WERI-Rb-1 (cell line): ENCODE measurements around the gene RPL19.

Source experiments
- DNase-seq: peaks from one replicate; pipeline ENCODE4 v3.0.0-alpha.2; 2020
- H3K27ac ChIP-seq: fragments of 250-450 bp; sonication (Bioruptor Pico); 2 replicates; pipeline ENCODE4 v1.5.1; 2020; ENCODE audit warnings: mild to moderate bottlenecking, moderate library complexity
- H3K27me3 ChIP-seq: fragments of 250-450 bp; sonication (Bioruptor Pico); 2 replicates; pipeline ENCODE4 v1.5.1; 2021; ENCODE audit warnings: mild to moderate bottlenecking, low read depth, moderate library complexity; ENCODE audit not compliant: insufficient read depth, severe bottlenecking
- H3K36me3 ChIP-seq: fragments of 250-450 bp; sonication (Bioruptor Pico); 2 replicates; pipeline ENCODE4 v1.5.1; 2020; ENCODE audit warnings: mild to moderate bottlenecking, moderate library complexity
- H3K4me3 ChIP-seq: 2 replicates; pipeline ENCODE4 v1.5.1; 2011; ENCODE audit warnings: low read depth, mild to moderate bottlenecking, control low read depth, low read length
- H3K9me3 ChIP-seq: fragments of 250-450 bp; sonication (Bioruptor Pico); 2 replicates; pipeline ENCODE4 v1.5.1; 2021; ENCODE audit warnings: mild to moderate bottlenecking, moderate library complexity; ENCODE audit not compliant: severe bottlenecking
- CTCF ChIP-seq: IDR thresholded peaks from 2 replicates; pipeline ENCODE4 v1.5.1; 2011; ENCODE audit warnings: low read depth, mild to moderate bottlenecking, control low read depth, inconsistent platforms, low read length

The RPL19 gene

GRCh38 chr17:39219647-39220154 is 19.6 kb downstream of the RPL19 start:
- Histone ChIP-seq H3K36me3 (no peaks in the 10 kb centered on the region), H3K9me3 (no peaks in the 10 kb centered on the region), H3K4me3 (no peak overlapping the region), H3K27me3 (peaks cover 1% of the 10 kb centered on the region), H3K27ac (no peak overlapping the region)
- TF ChIP-seq CTCF: no peak
- DNase-seq: no peak

GRCh38 chr17:39221572-39221971 is 21.5 kb downstream of the RPL19 start:
- Histone ChIP-seq H3K27ac (no peak overlapping the region), H3K36me3 (no peaks in the 10 kb centered on the region), H3K27me3 (peaks cover 16% of the 10 kb centered on the region), H3K4me3 (no peak overlapping the region), H3K9me3 (no peaks in the 10 kb centered on the region)
- no peak for TF ChIP-seq CTCF
- no peak for DNase-seq

- H3K36me3 ChIP-seq: no peaks in the 10 kb centered on the region
- no peaks in the 10 kb centered on the region for H3K9me3 ChIP-seq
- H3K27me3 ChIP-seq: peaks cover 16% of the 10 kb centered on the region
- no peak for TF ChIP-seq CTCF
- no peak overlapping the region for H3K4me3 ChIP-seq
- DNase-seq: no peak
- no peak overlapping the region for H3K27ac ChIP-seq
Observed at GRCh38 chr17:39222151-39222550, 22.1 kb downstream of the RPL19 start.

- no peak overlapping the region for H3K4me3 ChIP-seq
- no peaks in the 10 kb centered on the region for H3K36me3 ChIP-seq
- DNase-seq: no peak
- H3K9me3 ChIP-seq: no peaks in the 10 kb centered on the region
- no peak overlapping the region for H3K27ac ChIP-seq
- H3K27me3 ChIP-seq: peaks cover 16% of the 10 kb centered on the region
- TF ChIP-seq CTCF: no peak
Observed at GRCh38 chr17:39222866-39223834, 23.1 kb downstream of the RPL19 start.

- H3K9me3 ChIP-seq: no peaks in the 10 kb centered on the region
- no peak for DNase-seq
- H3K27me3 ChIP-seq: peaks cover 16% of the 10 kb centered on the region
- no peak overlapping the region for H3K27ac ChIP-seq
- no peak for TF ChIP-seq CTCF
- no peaks in the 10 kb centered on the region for H3K36me3 ChIP-seq
- H3K4me3 ChIP-seq: no peak overlapping the region; the same call in 1 of the 2 replicates
Observed at GRCh38 chr17:39223907-39224777, 24.1 kb downstream of the RPL19 start.
